Neural cell (in vitro differentiated cells): ENCODE measurements around the gene BRD3OS. TPM values are rescaled to one million over a fixed set of nuclear protein-coding genes. Genes with fewer than 3 reads are reported as not detected.

ENCODE experiments used
- H2AFZ ChIP-seq: fragments of 200-600, 300-800 bp; sonication (generic), shearing (Covaris generic); 2 replicates; pipeline ENCODE4 v1.6.0; 2014; ENCODE audit warnings: low read depth, mild to moderate bottlenecking, antibody characterized with exemption, low read length, moderate library complexity
- H3F3A ChIP-seq: fragments of 200-600 bp; shearing (Covaris generic); 2 replicates; pipeline ENCODE4 v1.6.1; 2016; ENCODE audit warnings: mild to moderate bottlenecking, moderate library complexity, mixed read lengths, antibody characterized with exemption, low read length; ENCODE audit not compliant: insufficient read depth, poor library complexity, severe bottlenecking
- H3K27ac ChIP-seq: fragments of 200-600, 300-800 bp; sonication (generic), shearing (Covaris generic); 2 replicates; pipeline ENCODE4 v1.5.1; 2014; ENCODE audit warnings: mild to moderate bottlenecking, low read length, moderate library complexity
- H3K27me3 ChIP-seq: fragments of 300-800, 200-600 bp; sonication (generic), shearing (Covaris generic); 2 replicates; pipeline ENCODE4 v1.6.0; 2014; ENCODE audit warnings: mild to moderate bottlenecking, low read depth, low read length, moderate library complexity; ENCODE audit not compliant: insufficient read depth
- H3K36me3 ChIP-seq: fragments of 300-800, 200-600 bp; sonication (generic), shearing (Covaris generic); 2 replicates; pipeline ENCODE4 v1.5.1; 2014; ENCODE audit warnings: mild to moderate bottlenecking, antibody characterized with exemption, low read length, moderate library complexity; ENCODE audit not compliant: insufficient read depth
- H3K4me2 ChIP-seq: fragments of 300-800, 200-600 bp; sonication (generic), shearing (Covaris generic); 2 replicates; pipeline ENCODE4 v1.6.0; 2014; ENCODE audit warnings: mild to moderate bottlenecking, low read length
- H3K4me3 ChIP-seq: fragments of 300-800, 200-600 bp; sonication (generic), shearing (Covaris generic); 2 replicates; pipeline ENCODE4 v1.5.1; 2014; ENCODE audit warnings: mild to moderate bottlenecking, low read length, moderate library complexity
- H3K79me2 ChIP-seq: fragments of 200-600 bp; shearing (Covaris generic); replicated peaks from 2 replicates; pipeline ENCODE4 v1.6.0; 2014; ENCODE audit warnings: mild to moderate bottlenecking, low read length, moderate library complexity; ENCODE audit not compliant: insufficient read depth
- H3K9ac ChIP-seq: fragments of 300-800, 200-600 bp; sonication (generic), shearing (Covaris generic); 2 replicates; pipeline ENCODE4 v1.6.1; 2016; ENCODE audit warnings: mild to moderate bottlenecking, low read length, mixed read lengths
- H3K9me2 ChIP-seq: fragments of 200-600 bp; shearing (Covaris generic); 2 replicates; pipeline ENCODE4 v1.6.1; 2016; ENCODE audit warnings: mild to moderate bottlenecking, low read length, mixed read lengths; ENCODE audit not compliant: insufficient read depth
- H3K9me3 ChIP-seq: fragments of 200-600, 300-800 bp; sonication (generic), shearing (Covaris generic); 2 replicates; pipeline ENCODE4 v1.6.1; 2016; ENCODE audit warnings: mild to moderate bottlenecking, mixed run types, low read length, moderate library complexity, mixed read lengths
- H4K20me1 ChIP-seq: fragments of 200-600 bp; shearing (Covaris generic); 2 replicates; pipeline ENCODE4 v1.6.1; 2016; ENCODE audit warnings: mild to moderate bottlenecking, mixed run types; ENCODE audit not compliant: insufficient read depth
- EP300 ChIP-seq: fragments of 450-650 bp; conservative IDR thresholded peaks from 2 replicates; pipeline ENCODE4 v1.6.1; 2014; ENCODE audit warnings: antibody characterized with exemption, mild to moderate bottlenecking, moderate library complexity; ENCODE audit not compliant: poor library complexity, severe bottlenecking
- EZH2 ChIP-seq: fragments of 200-600, 300-800 bp; shearing (Covaris generic), sonication (generic); IDR thresholded peaks from 2 replicates; pipeline ENCODE4 v1.6.1; 2014; ENCODE audit warnings: antibody characterized with exemption, low read length, borderline replicate concordance, mild to moderate bottlenecking; ENCODE audit not compliant: insufficient read depth, poor library complexity, severe bottlenecking
- MXI1 ChIP-seq: fragments of 450-650 bp; conservative IDR thresholded peaks from 2 replicates; pipeline ENCODE4 v1.6.1; 2014; ENCODE audit warnings: antibody characterized with exemption, mild to moderate bottlenecking; ENCODE audit not compliant: poor library complexity, severe bottlenecking
- POLR2AphosphoS5 ChIP-seq: IDR thresholded peaks from 2 replicates; pipeline ENCODE4 v1.6.1; 2012
- RAD21 ChIP-seq: fragments of 450-650 bp; conservative IDR thresholded peaks from 2 replicates; pipeline ENCODE4 v1.6.1; 2014; ENCODE audit warnings: antibody characterized with exemption, mild to moderate bottlenecking, moderate library complexity
- SMC3 ChIP-seq: fragments of 450-650 bp; conservative IDR thresholded peaks from 2 replicates; pipeline ENCODE4 v1.6.1; 2014; ENCODE audit warnings: antibody characterized with exemption, mild to moderate bottlenecking, moderate library complexity; ENCODE audit not compliant: poor library complexity
- TAF1 ChIP-seq: IDR thresholded peaks from 2 replicates; pipeline ENCODE4 v1.6.1; 2012; ENCODE audit warnings: low read depth
- polyA plus RNA-seq: library from polyadenylated mRNA; depleted of rRNA; stranded (reverse); fragments of >200 nt; gene quantifications from 2 replicates; pipeline ENCODE4 v1.2.3, GENCODE V29; 2014
- TF ChIP-seq, protein P1 (sequence below): IDR thresholded peaks from 2 replicates; pipeline ENCODE4 v1.6.1; 2012; ENCODE audit warnings: borderline replicate concordance
- TF ChIP-seq, protein P2 (sequence below): fragments of 450-650 bp; IDR thresholded peaks from 2 replicates; pipeline ENCODE4 v1.5.1; 2014; ENCODE audit warnings: antibody characterized with exemption, mild to moderate bottlenecking, moderate library complexity; ENCODE audit not compliant: poor library complexity, severe bottlenecking

The BRD3OS gene
- polyA plus RNA-seq, 1 donor from 2014 or later = 49.5 TPM

DNA sequence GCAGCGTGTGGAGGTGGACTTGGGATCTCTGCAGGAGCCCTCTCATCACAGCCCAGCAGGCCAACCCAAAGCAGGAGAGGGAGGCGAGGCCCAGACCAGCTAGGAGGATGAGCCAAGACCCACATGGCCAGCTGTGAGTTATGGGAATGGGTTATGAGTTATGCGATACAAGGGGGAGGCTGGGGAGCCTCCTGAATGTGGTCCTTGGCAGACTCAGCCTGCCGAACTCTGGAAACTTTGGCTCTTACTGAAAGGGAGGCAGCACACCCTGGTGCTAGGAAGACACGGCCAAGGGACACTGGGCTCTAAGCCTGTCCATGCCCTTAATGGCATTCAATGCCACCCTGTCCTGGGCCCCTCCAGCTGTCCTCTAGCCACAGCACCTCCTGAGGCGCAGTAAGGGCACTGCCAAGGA is 25.4 kb upstream of the BRD3OS start:
- no peaks in the 10 kb centered on the region for H3F3A ChIP-seq
- no peaks in the 10 kb centered on the region for H3K9me3 ChIP-seq
- no peaks in the 10 kb centered on the region for H3K36me3 ChIP-seq
- H3K27ac ChIP-seq = no peak overlapping the region
- TF ChIP-seq, protein P1, sequence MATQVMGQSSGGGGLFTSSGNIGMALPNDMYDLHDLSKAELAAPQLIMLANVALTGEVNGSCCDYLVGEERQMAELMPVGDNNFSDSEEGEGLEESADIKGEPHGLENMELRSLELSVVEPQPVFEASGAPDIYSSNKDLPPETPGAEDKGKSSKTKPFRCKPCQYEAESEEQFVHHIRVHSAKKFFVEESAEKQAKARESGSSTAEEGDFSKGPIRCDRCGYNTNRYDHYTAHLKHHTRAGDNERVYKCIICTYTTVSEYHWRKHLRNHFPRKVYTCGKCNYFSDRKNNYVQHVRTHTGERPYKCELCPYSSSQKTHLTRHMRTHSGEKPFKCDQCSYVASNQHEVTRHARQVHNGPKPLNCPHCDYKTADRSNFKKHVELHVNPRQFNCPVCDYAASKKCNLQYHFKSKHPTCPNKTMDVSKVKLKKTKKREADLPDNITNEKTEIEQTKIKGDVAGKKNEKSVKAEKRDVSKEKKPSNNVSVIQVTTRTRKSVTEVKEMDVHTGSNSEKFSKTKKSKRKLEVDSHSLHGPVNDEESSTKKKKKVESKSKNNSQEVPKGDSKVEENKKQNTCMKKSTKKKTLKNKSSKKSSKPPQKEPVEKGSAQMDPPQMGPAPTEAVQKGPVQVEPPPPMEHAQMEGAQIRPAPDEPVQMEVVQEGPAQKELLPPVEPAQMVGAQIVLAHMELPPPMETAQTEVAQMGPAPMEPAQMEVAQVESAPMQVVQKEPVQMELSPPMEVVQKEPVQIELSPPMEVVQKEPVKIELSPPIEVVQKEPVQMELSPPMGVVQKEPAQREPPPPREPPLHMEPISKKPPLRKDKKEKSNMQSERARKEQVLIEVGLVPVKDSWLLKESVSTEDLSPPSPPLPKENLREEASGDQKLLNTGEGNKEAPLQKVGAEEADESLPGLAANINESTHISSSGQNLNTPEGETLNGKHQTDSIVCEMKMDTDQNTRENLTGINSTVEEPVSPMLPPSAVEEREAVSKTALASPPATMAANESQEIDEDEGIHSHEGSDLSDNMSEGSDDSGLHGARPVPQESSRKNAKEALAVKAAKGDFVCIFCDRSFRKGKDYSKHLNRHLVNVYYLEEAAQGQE = no peak
- TF ChIP-seq POLR2AphosphoS5 = no peak
- H3K27me3 ChIP-seq = no peaks in the 10 kb centered on the region
- H3K4me2 ChIP-seq = no peak overlapping the region
- H3K9ac ChIP-seq = no peak overlapping the region
- no peaks in the 10 kb centered on the region for H3K9me2 ChIP-seq
- H3K4me3 ChIP-seq = no peak overlapping the region
- H2AFZ ChIP-seq = no peak overlapping the region
- H3K79me2 ChIP-seq = no peaks in the 10 kb centered on the region
- no peaks in the 10 kb centered on the region for H4K20me1 ChIP-seq

DNA sequence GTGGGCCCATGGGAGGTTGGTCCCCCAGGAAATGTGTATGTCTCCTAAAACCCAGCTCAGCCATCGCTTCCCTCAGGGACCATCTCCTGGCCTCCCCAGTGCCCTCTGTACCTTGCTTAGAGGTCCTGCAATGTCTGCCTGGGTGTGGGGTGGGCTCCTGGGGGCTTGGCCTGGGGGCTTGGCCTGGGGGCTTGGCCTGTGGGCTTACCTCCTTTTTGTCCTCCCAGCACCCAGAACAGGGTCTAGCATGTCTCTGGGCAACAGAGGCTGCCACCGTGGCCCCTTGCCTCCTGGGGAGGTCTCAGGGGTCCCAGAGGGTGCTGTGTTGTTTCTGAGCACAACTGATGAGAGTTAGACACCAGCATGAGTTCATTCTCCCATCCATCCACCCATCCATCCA is 22.5 kb upstream of the BRD3OS start:
- H3K9ac ChIP-seq = no peak overlapping the region
- no peak overlapping the region for H3K27ac ChIP-seq
- H3K4me2 ChIP-seq = no peak overlapping the region
- H3F3A ChIP-seq = no peaks in the 10 kb centered on the region
- no peaks in the 10 kb centered on the region for H3K27me3 ChIP-seq
- H3K79me2 ChIP-seq = no peaks in the 10 kb centered on the region
- no peak for TF ChIP-seq TAF1
- no peak for TF ChIP-seq EP300
- no peak for TF ChIP-seq SMC3
- TF ChIP-seq RAD21 = no peak
- no peak for TF ChIP-seq EZH2
- no peak for TF ChIP-seq POLR2AphosphoS5
- H4K20me1 ChIP-seq = no peaks in the 10 kb centered on the region
- no peak overlapping the region for H2AFZ ChIP-seq
- no peak overlapping the region for H3K4me3 ChIP-seq
- no peaks in the 10 kb centered on the region for H3K9me2 ChIP-seq
- H3K9me3 ChIP-seq = no peaks in the 10 kb centered on the region
- H3K36me3 ChIP-seq = no peaks in the 10 kb centered on the region

DNA sequence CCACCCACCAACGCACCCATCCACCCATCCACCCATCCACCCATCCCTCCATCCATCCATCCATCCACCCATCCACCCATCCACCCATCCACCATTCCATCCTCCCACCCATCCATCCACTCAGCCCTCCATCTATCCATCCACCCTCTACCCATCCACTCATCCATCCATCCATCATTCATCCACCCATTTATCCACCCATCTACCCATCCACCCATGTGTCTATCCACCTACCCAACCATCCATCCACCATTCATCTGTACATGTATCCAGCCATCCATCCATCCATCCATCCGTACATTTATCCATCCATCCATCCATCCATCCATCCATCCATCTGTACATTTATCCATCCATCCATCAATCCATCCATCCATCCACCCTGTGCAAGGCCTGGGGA is 22.0 kb upstream of the BRD3OS start:
- Histone ChIP-seq H3K9me3 (no peaks in the 10 kb centered on the region), H3K79me2 (no peaks in the 10 kb centered on the region), H2AFZ (no peak overlapping the region), H3K9me2 (no peaks in the 10 kb centered on the region), H4K20me1 (no peaks in the 10 kb centered on the region), H3K36me3 (no peaks in the 10 kb centered on the region), H3K27ac (no peak overlapping the region), H3K4me3 (no peak overlapping the region), H3K4me2 (no peak overlapping the region), H3K9ac (no peak overlapping the region), H3F3A (no peaks in the 10 kb centered on the region), H3K27me3 (no peaks in the 10 kb centered on the region)
- TF ChIP-seq EP300 (no peak), EZH2 (no peak), SMC3 (no peak), TAF1 (no peak), RAD21 (no peak), MXI1 (no peak), POLR2AphosphoS5 (no peak)
- TF ChIP-seq, protein P2, sequence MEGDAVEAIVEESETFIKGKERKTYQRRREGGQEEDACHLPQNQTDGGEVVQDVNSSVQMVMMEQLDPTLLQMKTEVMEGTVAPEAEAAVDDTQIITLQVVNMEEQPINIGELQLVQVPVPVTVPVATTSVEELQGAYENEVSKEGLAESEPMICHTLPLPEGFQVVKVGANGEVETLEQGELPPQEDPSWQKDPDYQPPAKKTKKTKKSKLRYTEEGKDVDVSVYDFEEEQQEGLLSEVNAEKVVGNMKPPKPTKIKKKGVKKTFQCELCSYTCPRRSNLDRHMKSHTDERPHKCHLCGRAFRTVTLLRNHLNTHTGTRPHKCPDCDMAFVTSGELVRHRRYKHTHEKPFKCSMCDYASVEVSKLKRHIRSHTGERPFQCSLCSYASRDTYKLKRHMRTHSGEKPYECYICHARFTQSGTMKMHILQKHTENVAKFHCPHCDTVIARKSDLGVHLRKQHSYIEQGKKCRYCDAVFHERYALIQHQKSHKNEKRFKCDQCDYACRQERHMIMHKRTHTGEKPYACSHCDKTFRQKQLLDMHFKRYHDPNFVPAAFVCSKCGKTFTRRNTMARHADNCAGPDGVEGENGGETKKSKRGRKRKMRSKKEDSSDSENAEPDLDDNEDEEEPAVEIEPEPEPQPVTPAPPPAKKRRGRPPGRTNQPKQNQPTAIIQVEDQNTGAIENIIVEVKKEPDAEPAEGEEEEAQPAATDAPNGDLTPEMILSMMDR = no peak
- TF ChIP-seq, protein P1 = no peak
